ENCODE data around the gene EVI5L.

EVI5L gene

GRCh38 chr19:7817801-7818200 is 12.2 kb upstream of the EVI5L start:
- no peak for DNase-seq (ENCODE audit: low read depth)

- DNase-seq (ENCODE audit: low read depth), result no peak
These were observed 11.2 kb upstream of the EVI5L start for GRCh38 chr19:7818806-7819205.

GRCh38 chr19:7819337-7819736 is 10.7 kb upstream of the EVI5L start:
- DNase-seq (ENCODE audit: low read depth), result no peak

GRCh38 chr19:7820588-7820987 is 9.4 kb upstream of the EVI5L start:
- no peak for DNase-seq (ENCODE audit: low read depth)

- DNase-seq (ENCODE audit: low read depth), result no peak
These were observed 7.0 kb upstream of the EVI5L start for GRCh38 chr19:7822910-7823515.

GRCh38 chr19:7823686-7824301 is 6.2 kb upstream of the EVI5L start:
- DNase-seq (ENCODE audit: low read depth), result no peak

GRCh38 chr19:7829166-7829520 is 875 bp upstream of the EVI5L start:
- DNase-seq (ENCODE audit: low read depth), result no peak

GRCh38 chr19:7830272-7830771 is 304 bp downstream of the EVI5L start:
- DNase-seq (ENCODE audit: low read depth), result no peak

- no peak for DNase-seq (ENCODE audit: low read depth)
These were observed 805 bp downstream of the EVI5L start for GRCh38 chr19:7830823-7831222.

GRCh38 chr19:7831452-7831851 is 1.4 kb downstream of the EVI5L start:
- DNase-seq (ENCODE audit: low read depth), result no peak

GRCh38 chr19:7832009-7832408 is 2.0 kb downstream of the EVI5L start:
- no peak for DNase-seq (ENCODE audit: low read depth)

GRCh38 chr19:7832781-7833180 is 2.8 kb downstream of the EVI5L start:
- no peak for DNase-seq (ENCODE audit: low read depth)

- no peak for DNase-seq (ENCODE audit: low read depth)
These were observed 3.4 kb downstream of the EVI5L start for GRCh38 chr19:7833225-7834099.

- no peak for DNase-seq (ENCODE audit: low read depth)
These were observed 9.5 kb downstream of the EVI5L start for GRCh38 chr19:7839476-7839875.

GRCh38 chr19:7840629-7841028 is 10.6 kb downstream of the EVI5L start:
- no peak for DNase-seq (ENCODE audit: low read depth)

GRCh38 chr19:7841751-7842660 is 12.0 kb downstream of the EVI5L start:
- no peak for DNase-seq (ENCODE audit: low read depth)

- DNase-seq (ENCODE audit: low read depth), result no peak
These were observed 12.8 kb downstream of the EVI5L start for GRCh38 chr19:7842661-7843294.

- no peak for DNase-seq (ENCODE audit: low read depth)
These were observed 13.5 kb downstream of the EVI5L start for GRCh38 chr19:7843521-7843920.

GRCh38 chr19:7844405-7844804 is 14.4 kb downstream of the EVI5L start:
- no peak for DNase-seq (ENCODE audit: low read depth)

- DNase-seq (ENCODE audit: low read depth), result no peak
These were observed 14.9 kb downstream of the EVI5L start for GRCh38 chr19:7844951-7845350.

GRCh38 chr19:7845390-7846154 is 15.6 kb downstream of the EVI5L start:
- no peak for DNase-seq (ENCODE audit: low read depth)
